ENCODE results near the gene SERF2. TPM values are rescaled to one million over a fixed set of nuclear protein-coding genes. Genes with fewer than 3 reads are reported as not detected.

Gene SERF2
- total and polyA plus RNA-seq, 2 of the 13 experiments (the other 11 are each of a cell fraction or from before 2014, with no cell fraction given): 811 to 1,257 TPM

- TF ChIP-seq ZNF281 (CRISPR knock-in tag; IDR thresholded peaks at IDR 0.05; ENCODE audit: borderline replicate concordance) (no peak), RNF2 (conservative IDR thresholded peaks at IDR 0.05; ENCODE audit: low read depth) (peak; percentile 76; the same call in 1 of the 2 replicates), ZSCAN5A (CRISPR knock-in tag; IDR thresholded peaks at IDR 0.05; ENCODE audit: borderline replicate concordance) (no peak; the same call in 1 of the 2 replicates), TMF1 (CRISPR knock-in tag; IDR thresholded peaks at IDR 0.05; ENCODE audit: low read depth) (peak; percentile 62; the same call in 1 of the 2 replicates), ZNF484 (CRISPR knock-in tag; IDR thresholded peaks at IDR 0.05; ENCODE audit: borderline replicate concordance, low read depth) (no peak), SIN3B (IDR thresholded peaks at IDR 0.05; ENCODE audit: low read length) (0 out of 2 replicates have a peak, but pooled peaks have one; percentile 50), NFIB (CRISPR knock-in tag; IDR thresholded peaks at IDR 0.05; ENCODE audit: borderline replicate concordance) (no peak), NFE2 (CRISPR knock-in tag; IDR thresholded peaks at IDR 0.05) (no peak), ZFX (CRISPR knock-in tag; IDR thresholded peaks at IDR 0.05; ENCODE audit: low read depth) (peak; percentile 80; the same call in 1 of the 2 replicates), KAT7 (CRISPR knock-in tag; IDR thresholded peaks at IDR 0.05; ENCODE audit: borderline replicate concordance) (0 out of 2 replicates have a peak, but pooled peaks have one; percentile 48), RNF219 (CRISPR knock-in tag; IDR thresholded peaks at IDR 0.05) (no peak), ZNF766 (CRISPR knock-in tag; IDR thresholded peaks at IDR 0.05; ENCODE audit: borderline replicate concordance) (no peak), CREB3 (CRISPR knock-in tag; IDR thresholded peaks at IDR 0.05) (0 out of 2 replicates have a peak, but pooled peaks have one; percentile 8), DPF2 (CRISPR knock-in tag; IDR thresholded peaks at IDR 0.05; ENCODE audit: borderline replicate concordance, low read depth) (no peak), ZNF562 (CRISPR knock-in tag; IDR thresholded peaks at IDR 0.05; ENCODE audit: borderline replicate concordance) (no peak), IRF9 (CRISPR knock-in tag; IDR thresholded peaks at IDR 0.05; ENCODE audit: borderline replicate concordance) (peak; percentile 92), MAX (IDR thresholded peaks at IDR 0.05) (peak; percentile 96), AKAP8 (CRISPR knock-in tag; IDR thresholded peaks at IDR 0.05) (no peak), ATM (IDR thresholded peaks at IDR 0.05; ENCODE audit: borderline replicate concordance) (no peak)
Observed at GRCh38 chr15:43824302-43825246, 32.5 kb downstream of the SERF2 start, which contains the start of gene MFAP1 (continued).

Data from HepG2 (cell line).